Measurements from ENCODE around the gene AKR1B1. TPM values are rescaled to one million over a fixed set of nuclear protein-coding genes. Genes with fewer than 3 reads are reported as not detected.

Gene AKR1B1
- total RNA-seq, 1 experiment from 2014 or later, result 166 TPM

- H3K9me3 Mint-ChIP-seq, result no peaks in the 10 kb centered on the region; a peak in 1 of 5 replicates
- H3K4me1 Mint-ChIP-seq, result peaks cover 6 to 7% of the 10 kb centered on the region in 2 experiments
- Histone ChIP-seq H3K14ac (ENCODE audit: insufficient read depth, low read length) (no peak overlapping the region), H2BK5ac (ENCODE audit: insufficient read length, low read length) (no peak overlapping the region), H2AFZ (ENCODE audit: low read length) (no peak overlapping the region), H3K4me2 (ENCODE audit: insufficient read depth, insufficient read length, low read length) (no peak overlapping the region), H4K8ac (replicated peaks; ENCODE audit: insufficient read length, low read depth, low read length) (no peak overlapping the region), H2AK5ac (ENCODE audit: insufficient read length, low read length) (no peak overlapping the region), H3K27me3 (ENCODE audit: insufficient read depth, low read length) (no peaks in the 10 kb centered on the region), H3K9me3 (ENCODE audit: control insufficient read depth, low read depth, low read length) (no peaks in the 10 kb centered on the region), H2BK120ac (ENCODE audit: low read depth, low read length, poor library complexity, severe bottlenecking) (no peak overlapping the region), H3K4me1 (ENCODE audit: insufficient read depth, low read length) (no peaks in the 10 kb centered on the region), H2BK15ac (ENCODE audit: low read depth, low read length) (no peak overlapping the region), H3K23me2 (ENCODE audit: insufficient read length, low read depth, low read length, poor library complexity, severe bottlenecking) (no peaks in the 10 kb centered on the region), H2BK20ac (ENCODE audit: low read depth, low read length, poor library complexity, severe bottlenecking) (no peak overlapping the region), H4K20me1 (ENCODE audit: control insufficient read depth, insufficient read depth, insufficient read length) (no peaks in the 10 kb centered on the region), H4K5ac (ENCODE audit: insufficient read length, low read depth, low read length) (no peak overlapping the region), H3T11ph (ENCODE audit: low read length) (no peak overlapping the region), H4K91ac (ENCODE audit: insufficient read length, low read depth, low read length) (no peak overlapping the region), H3K79me1 (ENCODE audit: insufficient read depth, low read depth, low read length, poor library complexity, severe bottlenecking) (no peaks in the 10 kb centered on the region), H3K18ac (ENCODE audit: insufficient read length, low read depth, low read length) (no peak overlapping the region), H2BK12ac (ENCODE audit: insufficient read length, low read depth, low read length) (no peak overlapping the region), H3K56ac (ENCODE audit: insufficient read length, low read depth, low read length) (no peak overlapping the region), H3K23ac (ENCODE audit: insufficient read length, low read depth, low read length) (no peak overlapping the region), H3K9ac (ENCODE audit: extremely low read depth, insufficient read length, low read length) (no peak overlapping the region), H3K4ac (ENCODE audit: low read depth, low read length) (no peak overlapping the region), H3K79me2 (ENCODE audit: insufficient read depth, low read length) (no peaks in the 10 kb centered on the region), H3K27ac (ENCODE audit: insufficient read length, low read depth, low read length) (no peak overlapping the region)
- no peak for DNase-seq
- WGBS (ENCODE audit: extremely low coverage, insufficient read length, low lambda C conversion rate), result no CpG with 5 or more reads among the region's 4 CpGs
- no peak overlapping the region for H3K27ac Mint-ChIP-seq
- TF ChIP-seq CTCF (conservative IDR thresholded peaks at IDR 0.05), result no peak
- no peak overlapping the region for H3K4me3 Mint-ChIP-seq
- no peaks in the 10 kb centered on the region for H3K27me3 Mint-ChIP-seq (ENCODE audit: low read depth)
- H3K36me3 Mint-ChIP-seq (ENCODE audit: insufficient read depth in 1 of 3, low read depth in 3 of 3), result no peaks in the 10 kb centered on the region
Observed at GRCh38 chr7:134505856-134506255, 47.0 kb upstream of the AKR1B1 start.

Data from H9 (cell line).